SW 1271 (cell line): ENCODE measurements around the gene ZBTB11.
A peak's percentile ranks its signal among the peaks of the same experiment; 100 is the strongest.
"Not testable (repeated sequence)": the region's sequence is repeated elsewhere in the genome, so short reads cannot be mapped to it uniquely, and the experiment has no call there.

Experiments
- DNase-seq, 2 experiments: peaks; one replicate each; lab custom pipeline; 2025; lab: John Stamatoyannopoulos, UW

ZBTB11 gene

DNA sequence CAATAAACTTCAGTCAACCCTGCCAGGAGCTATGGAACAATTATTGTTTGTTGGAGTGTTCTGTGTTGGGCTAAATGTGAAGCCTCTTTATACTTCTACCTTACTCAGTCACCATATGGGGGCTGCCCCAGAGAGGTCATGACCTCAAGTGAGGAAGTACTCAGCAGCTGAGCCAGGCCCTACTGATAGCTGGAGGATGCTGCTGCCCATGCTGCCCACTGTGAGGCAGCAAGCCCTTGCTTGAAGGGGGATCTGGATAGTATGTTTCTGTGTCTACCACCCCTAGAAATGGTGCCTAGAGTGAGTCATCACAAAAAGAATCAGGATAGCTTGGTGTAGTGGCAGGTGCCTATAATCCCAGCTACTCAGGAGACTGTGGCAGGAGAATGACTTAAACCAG, 14.0 kb upstream of the ZBTB11 start:
- DNase-seq = no peak

DNA sequence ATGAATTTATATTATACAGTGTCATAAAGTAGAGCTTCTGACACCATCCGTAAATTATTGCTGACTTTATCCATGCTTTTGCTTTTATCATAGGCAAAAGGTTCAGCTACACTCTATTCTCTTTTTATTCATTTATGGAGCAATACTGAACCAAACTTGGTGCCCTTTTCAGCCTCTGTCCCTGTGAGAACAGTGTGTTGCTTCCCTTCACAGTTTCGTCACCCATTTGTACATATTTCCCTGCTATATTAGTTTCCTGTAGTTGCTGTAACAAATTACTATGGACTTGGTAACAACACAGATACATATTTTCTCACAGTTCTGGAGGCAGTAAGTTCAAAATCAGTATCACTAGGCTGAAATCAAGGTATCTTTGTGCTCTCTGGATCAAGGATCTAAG, 12.4 kb upstream of the ZBTB11 start:
- no peak for DNase-seq

DNA sequence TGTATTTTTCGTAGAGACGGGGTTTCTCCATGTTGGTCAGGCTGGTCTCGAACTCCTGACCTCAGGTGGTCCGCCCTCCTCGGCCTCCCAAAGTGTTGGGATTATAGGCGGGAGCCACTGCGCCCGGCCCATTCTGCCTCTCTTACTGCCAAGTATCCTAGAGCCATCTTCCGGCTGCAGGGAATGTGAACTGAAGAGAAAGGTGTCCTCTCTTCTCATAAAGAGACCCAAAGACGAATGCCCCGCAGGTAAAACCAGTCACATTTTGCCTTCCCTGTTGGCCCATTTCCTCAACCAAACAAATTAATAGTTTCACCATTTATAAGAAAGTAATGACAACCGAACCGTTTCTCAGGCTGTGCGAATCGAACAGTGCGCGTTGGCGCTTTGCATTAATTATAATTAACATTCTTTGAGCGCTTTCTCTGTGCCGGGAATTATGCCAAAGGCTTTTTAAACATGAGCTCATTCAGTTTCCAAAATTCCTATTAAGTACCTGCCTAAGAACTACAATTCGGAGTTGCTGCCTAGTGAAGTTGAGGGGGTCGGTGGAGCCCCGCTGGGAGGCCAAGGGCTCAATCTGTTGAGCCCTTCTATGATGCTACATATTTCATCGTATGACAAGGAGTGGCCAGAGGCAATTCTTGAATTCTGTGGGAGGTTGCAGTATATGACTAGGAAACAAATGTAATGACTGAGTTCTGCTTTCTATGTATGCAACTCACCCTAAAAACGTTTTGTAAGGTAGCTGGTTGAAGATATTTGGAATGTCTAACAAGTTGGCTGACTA, 10.4 kb upstream of the ZBTB11 start:
- DNase-seq = no peak

DNA sequence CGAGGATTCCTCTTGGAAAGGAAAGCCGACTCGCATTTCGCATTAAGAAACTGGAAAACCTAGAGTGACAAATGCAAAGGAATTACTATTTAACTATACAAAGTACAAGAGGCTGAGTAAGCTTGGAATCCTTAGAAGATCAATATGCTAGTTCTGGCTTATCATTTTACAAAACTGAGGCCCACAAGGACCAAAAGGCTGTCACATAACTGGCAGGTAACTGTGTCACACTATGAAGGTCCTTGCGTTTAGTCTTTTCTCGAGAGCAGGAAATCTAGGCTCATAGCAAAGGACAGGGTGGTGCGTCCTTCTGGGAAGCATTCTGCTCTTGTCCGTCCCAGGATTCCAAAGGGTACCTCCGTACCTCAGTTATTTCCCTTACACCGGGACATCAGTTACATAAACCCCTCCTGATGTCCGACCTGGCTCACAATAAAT, 9.0 kb upstream of the ZBTB11 start:
- no peak for DNase-seq

DNA sequence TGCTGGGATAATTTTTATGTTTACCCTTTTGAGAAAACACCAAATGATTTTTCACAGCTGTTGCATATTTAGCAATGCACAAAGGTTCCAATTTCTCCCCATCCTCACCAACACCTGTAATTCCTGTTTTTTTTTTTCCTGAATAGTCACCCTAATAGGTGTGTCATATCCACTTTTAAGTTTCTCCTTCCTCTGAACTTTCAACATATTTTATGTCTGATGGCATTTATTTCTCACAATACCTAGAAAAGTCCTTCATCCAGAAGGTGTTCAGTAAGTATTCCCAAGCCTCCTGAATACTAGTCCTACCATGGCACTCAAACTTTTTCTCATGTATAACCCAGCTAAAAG, 8.1 kb upstream of the ZBTB11 start:
- no peak for DNase-seq

DNA sequence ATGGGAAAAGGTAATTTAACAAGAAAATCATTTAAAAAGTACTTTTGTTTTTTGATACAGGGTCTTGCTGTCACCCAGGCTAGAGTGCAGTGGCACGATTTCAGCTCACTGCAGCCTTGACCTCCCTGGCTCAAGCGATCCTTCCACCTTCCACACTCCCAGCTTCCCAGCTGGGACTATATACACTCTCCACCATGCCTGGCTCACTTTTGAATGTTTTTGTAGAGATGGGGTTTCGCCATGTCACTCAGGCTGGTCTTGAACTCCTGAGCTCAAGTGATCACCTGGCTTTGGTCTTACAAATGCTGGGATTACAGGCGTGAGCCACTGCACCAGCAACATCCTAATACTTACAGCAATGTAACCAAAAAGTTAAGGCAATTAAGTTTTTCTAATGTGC, 3.5 kb upstream of the ZBTB11 start:
- no peak for DNase-seq

DNA sequence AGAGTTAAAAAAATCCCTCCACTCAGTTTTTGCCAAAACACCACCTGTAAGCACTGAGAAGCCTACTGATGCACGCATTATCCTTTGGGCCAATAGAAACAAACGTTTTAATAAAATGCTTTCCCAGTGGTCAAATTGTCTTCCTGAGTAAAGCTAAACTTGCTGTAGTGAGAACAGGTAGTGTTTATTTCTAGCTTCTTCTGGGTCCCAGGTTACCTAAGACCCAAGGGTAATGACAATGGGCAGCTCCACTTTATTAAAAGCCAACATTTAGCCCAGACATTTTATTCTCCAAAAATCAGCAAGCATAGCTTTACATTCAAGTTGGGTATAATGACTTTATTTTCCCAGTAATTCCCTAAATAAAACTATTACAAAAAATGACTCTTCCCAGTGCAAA, 1.9 kb upstream of the ZBTB11 start:
- DNase-seq = not testable (repeated sequence)

DNA sequence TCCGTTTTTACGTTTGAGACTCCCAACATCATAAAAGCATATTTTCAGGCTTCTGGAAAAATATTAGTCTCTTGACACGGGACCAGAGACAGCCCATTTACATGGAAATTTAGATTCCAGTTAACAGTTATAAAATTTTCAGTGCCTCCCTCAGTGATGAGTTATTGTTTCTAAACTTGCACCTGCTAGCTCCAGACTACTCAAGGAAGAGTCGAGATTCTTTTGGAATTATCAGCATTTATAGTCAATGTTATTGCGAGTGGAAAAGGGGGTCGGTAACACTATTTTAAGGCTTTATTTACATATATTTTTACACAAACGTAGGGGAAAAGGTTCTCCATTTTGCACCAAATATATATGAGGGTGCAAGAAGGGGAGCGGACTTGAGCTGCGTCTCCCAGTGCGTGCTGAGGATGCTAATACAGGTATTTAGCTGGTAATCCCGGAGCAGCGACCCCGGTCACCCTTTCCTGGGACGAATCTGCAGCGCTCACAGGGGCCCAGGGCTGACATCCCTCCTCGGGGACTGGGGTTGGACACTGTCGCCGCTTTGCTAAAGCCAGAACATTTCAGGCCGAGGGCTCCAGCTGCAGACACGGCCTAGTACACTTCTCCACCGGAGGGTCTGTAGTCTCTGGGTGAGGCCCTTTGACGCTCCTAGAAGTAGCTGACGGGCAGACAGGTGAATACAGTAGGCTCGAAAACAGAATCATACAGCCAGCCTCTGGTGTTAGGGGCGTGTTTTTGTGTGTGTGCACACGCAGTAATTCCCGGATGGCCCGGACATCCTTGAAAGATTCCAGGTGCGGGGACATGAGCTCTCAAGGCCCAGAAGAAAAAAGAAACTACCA, 729 bp upstream of the ZBTB11 start:
- DNase-seq = no peak

DNA sequence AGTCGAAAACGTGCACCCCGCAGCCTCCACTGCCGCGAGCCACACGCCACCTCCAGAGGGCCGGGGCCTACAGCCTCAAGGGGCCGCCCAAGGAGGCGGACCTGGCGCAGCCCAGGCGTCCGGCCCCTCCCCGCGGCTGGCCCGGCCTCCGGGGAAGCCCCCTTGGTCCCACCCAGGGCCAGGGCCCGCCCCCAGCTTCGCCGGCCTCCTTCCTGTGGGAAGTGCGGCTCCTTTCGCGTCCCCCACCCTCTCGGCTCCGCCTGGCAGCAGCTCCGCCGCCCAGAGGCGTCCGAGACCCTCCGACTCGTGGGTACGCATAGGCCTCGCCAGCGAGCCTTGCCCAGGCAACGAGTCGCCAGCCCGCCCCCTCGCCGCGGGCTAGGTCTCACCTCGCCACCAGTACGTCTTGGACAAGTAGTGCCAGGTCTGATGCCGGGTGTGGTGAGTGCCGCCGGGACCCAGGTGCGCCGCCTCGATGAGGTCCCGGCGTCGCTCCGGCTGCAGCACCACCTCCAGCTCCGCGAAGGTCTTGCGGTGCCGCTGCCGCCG, 642 bp downstream of the ZBTB11 start:
- no peak for DNase-seq

DNA sequence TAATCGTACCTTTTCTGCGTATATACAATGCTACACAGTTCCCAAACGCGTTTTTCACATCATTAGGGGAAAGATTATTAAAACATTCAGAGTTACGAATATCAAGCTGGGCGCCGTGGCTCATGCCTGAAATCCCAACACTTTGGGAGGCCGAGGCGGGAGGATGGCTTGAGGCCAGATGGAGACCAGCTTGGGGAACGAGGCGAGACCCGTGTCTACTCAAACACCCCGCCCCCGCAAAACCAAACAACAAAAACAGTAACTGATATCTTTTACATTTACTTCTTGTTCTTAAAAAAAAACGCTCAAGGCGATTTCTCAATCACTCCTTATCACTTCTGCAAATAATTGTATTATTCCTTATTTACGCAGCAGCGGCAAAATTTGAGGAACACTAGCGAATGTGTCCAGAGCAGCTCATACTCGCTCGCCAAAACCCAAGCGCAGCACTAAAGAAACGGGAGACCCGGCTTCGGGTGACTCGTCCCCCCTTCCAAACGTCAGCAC, 1.2 kb downstream of the ZBTB11 start:
- DNase-seq = no peak

DNA sequence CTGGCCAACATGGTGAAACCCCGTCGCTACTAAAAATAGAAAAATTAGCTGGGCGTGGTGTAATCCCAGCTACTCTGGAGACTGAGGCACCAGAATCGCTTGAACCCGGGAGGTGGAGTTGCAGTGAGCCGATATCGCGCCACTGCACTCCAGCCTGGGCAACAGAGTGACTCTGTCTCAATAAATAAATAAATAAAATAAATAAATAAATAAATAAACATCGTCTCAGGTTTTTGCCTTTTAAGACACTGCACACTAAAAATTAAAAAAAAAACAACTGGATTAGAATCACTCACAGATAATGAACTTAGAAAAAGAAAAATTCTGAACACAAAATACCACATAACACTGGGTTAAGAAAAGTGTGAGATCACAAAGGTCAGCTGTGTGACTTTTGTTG, 2.4 kb downstream of the ZBTB11 start:
- no peak for DNase-seq

DNA sequence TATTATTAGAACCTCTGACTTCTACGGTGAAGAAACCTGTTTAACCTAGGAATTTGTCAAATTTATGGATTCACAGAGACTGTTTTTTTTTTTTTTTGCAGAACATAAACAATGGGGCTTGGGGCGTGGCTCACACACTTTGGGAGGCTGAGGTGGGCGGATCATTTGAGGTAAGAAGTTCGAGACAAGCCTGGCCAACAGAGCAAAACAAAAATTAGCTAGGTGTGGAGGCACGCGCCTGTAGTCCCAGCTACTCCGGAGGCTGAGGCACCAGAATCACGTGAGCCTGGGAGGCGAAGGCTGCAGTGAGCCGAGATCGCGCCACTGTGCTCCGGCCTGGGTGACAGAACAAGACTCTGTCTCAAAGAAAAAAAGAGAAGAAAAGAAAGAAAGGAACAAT, 3.0 kb downstream of the ZBTB11 start:
- DNase-seq = no peak

DNA sequence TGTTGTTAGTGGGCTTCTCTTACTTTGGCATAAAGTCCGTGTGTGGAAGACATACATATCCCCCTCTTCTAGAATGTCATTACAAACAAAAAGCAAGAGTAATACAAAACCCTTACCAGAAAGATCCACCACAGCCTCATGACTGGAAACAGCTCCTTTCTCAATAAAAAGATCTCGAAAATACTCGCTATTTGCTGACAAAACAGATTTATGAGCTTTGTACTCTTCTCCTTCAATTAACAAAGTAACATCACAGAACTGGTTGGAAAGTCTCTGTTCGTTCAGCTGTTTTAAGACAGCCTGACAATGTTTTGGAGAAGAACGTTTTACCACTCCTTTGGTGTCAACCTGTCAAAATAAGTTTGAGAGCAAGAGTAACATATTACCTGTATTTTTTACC, 5.9 kb downstream of the ZBTB11 start:
- DNase-seq = no peak

DNA sequence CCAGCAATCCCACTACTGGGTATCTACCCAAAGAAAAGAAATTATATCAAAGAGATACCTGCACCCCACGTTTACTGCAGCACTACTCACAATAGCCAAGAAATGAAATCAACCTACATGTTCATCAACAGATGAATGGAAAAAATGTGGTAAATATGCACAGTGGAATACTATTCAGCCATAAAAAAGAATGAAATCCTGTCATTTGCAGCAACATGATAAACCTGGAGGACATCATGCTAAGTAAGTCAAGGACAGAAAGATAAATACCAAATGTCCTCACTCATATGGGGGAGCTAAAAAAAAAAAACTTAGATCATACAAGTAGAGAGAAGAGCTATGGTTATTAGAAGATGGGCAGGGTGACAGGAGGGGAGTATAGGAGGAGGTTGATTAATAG, 9.1 kb downstream of the ZBTB11 start:
- DNase-seq = no peak

DNA sequence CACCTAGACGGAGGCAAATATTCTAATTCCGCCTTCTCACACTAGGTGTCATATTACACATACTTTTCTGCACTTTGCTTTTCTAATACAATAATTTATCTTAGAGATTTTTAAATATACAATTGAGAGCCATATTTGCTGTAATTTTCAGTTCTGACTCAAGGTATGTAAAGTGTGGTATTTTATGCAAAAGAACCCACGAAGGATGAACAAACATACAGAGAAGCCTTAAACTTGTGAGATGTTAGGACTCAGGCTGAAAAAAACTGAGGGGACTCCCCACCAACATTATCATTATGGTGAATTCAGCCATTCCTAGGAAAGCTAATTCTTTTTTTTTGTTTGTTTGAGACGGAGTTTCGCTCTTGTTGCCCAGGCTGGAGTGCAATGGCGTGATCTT, 9.6 kb downstream of the ZBTB11 start:
- DNase-seq = no peak

DNA sequence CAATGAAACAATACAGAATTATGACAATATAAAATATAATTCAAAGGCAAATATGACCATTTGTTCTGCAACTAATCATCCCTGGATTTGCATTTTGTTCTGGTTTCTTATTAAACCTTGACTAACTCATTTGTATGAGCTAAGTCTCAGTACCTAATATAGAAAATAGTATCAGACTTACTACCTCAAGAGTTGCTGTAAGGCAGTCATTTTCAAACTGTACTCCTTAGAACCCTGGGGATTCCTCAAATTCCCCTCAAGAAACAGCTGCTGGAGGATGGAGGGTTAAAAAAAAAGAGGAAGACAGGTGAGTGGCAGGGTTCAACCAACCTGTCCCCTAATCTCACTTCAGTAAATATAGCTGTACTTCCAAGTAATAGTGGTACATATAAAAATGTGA, 11.1 kb downstream of the ZBTB11 start:
- DNase-seq = no peak

DNA sequence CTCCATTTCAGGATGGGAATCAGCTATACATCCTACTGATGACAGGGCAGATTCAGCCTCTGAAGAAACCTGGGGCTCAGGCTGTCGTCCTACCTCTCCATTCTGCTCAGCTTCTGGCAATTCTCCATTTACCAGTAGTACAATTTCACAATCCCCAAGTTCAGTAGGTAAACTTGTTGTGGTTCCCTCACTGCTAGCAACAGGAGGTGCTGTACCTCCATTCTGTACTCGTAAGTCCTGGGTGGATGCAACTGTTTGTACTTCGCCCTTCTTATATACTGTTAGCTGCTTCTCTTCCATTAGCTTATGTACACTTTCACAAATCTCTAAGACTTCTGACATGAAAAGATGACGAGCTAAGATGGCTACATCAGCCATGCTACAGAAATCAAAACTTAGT, 11.6 kb downstream of the ZBTB11 start:
- no peak for DNase-seq

DNA sequence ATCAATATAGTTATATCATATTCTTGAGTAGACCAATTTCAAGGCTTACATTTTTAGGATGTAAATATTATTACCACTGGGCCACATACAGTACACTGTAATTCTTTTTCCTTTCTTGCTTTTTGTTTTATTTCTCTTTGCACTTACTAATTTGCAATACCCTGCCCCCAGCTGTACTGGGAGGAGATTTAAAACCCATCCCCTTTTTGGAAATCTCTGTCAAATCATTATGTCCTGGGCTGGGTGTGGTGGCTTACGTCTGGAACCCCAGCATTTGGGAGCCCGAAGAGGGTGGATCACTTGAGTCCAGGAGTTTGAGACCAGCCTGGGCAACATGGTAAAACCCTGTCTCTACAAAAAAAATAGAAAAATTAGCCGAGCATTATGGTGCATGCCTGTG, 16.2 kb downstream of the ZBTB11 start:
- DNase-seq = no peak

DNA sequence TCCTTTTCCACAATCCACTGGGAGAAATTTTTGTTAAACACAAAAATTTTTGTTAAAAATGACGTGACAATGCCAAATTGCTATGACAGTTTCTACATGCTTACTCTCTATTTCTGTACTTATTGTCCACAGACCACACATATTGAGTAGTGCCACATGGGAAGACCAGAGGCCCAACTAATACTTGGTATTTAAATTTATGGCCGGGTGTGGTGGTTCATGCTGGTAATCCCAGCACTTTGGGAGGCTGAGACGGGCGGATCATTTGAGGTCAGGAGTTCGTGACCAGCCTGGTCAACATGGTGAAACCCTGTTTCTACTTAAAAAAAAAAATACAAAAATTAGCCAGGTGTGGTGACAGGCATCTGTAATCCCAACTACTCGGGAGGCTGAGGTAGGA, 20.3 kb downstream of the ZBTB11 start:
- no peak for DNase-seq

DNA sequence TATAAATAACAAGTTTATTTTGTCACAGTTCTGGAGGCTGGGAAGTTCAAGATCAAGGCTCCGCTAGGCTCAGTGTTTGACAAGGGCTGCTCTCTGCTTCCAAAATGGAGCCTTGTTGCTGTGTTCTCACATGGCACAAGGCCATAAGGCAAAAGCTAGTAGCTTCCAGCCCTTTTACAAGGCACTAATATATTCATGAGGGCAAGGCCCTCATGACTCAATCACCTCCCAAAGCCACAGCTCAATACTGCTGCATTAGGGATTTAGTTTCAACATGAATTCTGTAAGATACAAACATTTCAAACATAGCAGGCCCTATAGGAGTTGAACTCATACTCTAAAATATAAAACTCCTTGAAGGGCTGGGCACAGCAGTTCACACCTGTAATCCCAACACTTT, 30.2 kb downstream of the ZBTB11 start:
- no peak for DNase-seq

DNA sequence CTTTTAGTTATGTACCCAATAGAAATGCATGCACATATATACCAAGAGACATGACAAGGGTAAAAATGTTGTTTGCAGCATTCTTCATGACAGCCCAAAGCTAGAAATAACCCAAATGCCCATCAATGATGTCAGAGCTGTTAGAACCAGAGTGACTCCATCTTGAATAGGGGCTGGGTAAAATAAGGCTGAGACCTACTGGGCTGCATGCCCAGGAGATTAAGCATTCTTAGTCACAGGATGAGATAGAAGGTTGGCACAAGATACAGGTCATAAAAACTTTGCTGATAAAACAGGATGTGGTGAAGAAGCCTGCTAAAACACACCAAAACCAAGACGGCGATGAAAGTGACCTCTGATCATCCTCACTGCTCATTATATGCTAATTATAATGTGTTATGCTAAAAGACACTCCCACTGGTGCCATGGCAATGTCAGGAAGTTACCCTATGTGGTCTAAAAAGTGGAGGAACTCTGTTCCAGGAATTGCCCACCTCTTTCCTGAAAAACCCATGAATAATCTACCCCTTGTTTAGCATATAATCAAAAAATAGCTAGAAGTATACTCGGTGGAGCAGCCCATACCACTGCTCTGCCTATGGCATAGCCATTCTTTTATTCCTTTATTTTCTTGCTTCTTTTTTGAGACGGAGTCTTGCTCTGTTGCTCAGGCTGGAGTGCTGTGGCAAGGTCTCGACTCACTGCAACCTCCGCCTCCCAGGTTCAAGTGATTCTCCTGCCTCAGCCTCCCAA, 32.9 kb downstream of the ZBTB11 start:
- DNase-seq = peak; percentile 2 to 77
